Spleen (tissue), 7 donors: Measurements from ENCODE around the gene VEPH1.

Source experiments
- CTCF ChIP-seq, 11 experiments: fragments of 200-600 bp in 7 of 11; fragments of 450-650 bp in 4 of 11; sonication (generic) in 4 of 11; IDR thresholded peaks in 8 of 11; conservative IDR thresholded peaks in 3 of 11; 1 replicate in 7 of 11; 2 replicates in 4 of 11; pipeline versions ENCODE4 v1.4.0 to v1.8.0; 2016 to 2021; ENCODE audit warnings: antibody characterized with exemption in 11 of 11, inconsistent platforms in 4 of 11, mild to moderate bottlenecking in 1 of 11
- POLR2AphosphoS5 ChIP-seq, 3 donors: sonication (generic); formaldehyde crosslinking; IDR thresholded peaks; one replicate each; pipeline ENCODE4 v1.5.1; 2017; ENCODE audit warnings: antibody characterized with exemption in 3 of 3
- donor health status: DM: no; HTN: no; CAD: no; lungs with moderate emphysema.
- donor health status: DM: no; HTN: no; CAD: no.
- donor health status: DM: no; HTN: no; CAD: no.

- TF ChIP-seq CTCF (IDR thresholded peaks at IDR 0.05 in 8 of 11, conservative IDR thresholded peaks at IDR 0.05 in 3 of 11) (peak in 7 of 11 experiments; percentile 19 to 59 (median 36)), POLR2AphosphoS5 (IDR thresholded peaks at IDR 0.05) (no peak)
Observed at GRCh38 chr3:157447026-157447694, 56.1 kb downstream of the VEPH1 start.
